GM23338 (cell line): Measurements from ENCODE around the gene RUSC1. TPM values are rescaled to one million over a fixed set of nuclear protein-coding genes. Genes with fewer than 3 reads are reported as not detected.

ENCODE experiments used
- ATAC-seq: fragments of 200-7000 bp; cut with Tn5 transposase; 3 replicates; pipeline ENCODE4 v1.9.1; 2020
- DNase-seq: peaks from one replicate; pipeline ENCODE4 v3.0.0-alpha.2; 2015; ENCODE audit warnings: low spot score
- H2AFZ ChIP-seq: fragments of 200-600 bp; sonication (generic); 2 replicates; pipeline ENCODE4 v1.8.0; 2016; ENCODE audit warnings: antibody characterized with exemption, mild to moderate bottlenecking, moderate library complexity
- H3F3A ChIP-seq: fragments of 200-600 bp; sonication (generic); replicated peaks from 2 replicates; pipeline ENCODE4 v1.8.0; 2017; ENCODE audit warnings: antibody characterized with exemption, mixed run types, low read depth
- H3K27ac ChIP-seq: fragments of 200-600 bp; sonication (generic); 2 replicates; pipeline ENCODE4 v1.6.1; 2016; ENCODE audit warnings: low read depth
- H3K27me3 ChIP-seq: fragments of 200-600 bp; sonication (generic); 2 replicates; pipeline ENCODE4 v1.8.0; 2016; ENCODE audit warnings: mild to moderate bottlenecking, mixed run types, moderate library complexity; ENCODE audit not compliant: insufficient read depth
- H3K36me3 ChIP-seq: fragments of 200-600 bp; sonication (generic); 2 replicates; pipeline ENCODE4 v1.8.0; 2016; ENCODE audit warnings: mild to moderate bottlenecking; ENCODE audit not compliant: insufficient read depth
- H3K4me1 ChIP-seq: fragments of 200-600 bp; sonication (generic); 2 replicates; pipeline ENCODE4 v1.8.0; 2016; ENCODE audit warnings: mild to moderate bottlenecking, moderate library complexity; ENCODE audit not compliant: insufficient read depth
- H3K4me2 ChIP-seq: fragments of 200-600 bp; sonication (generic); 2 replicates; pipeline ENCODE4 v1.7.1; 2017; ENCODE audit warnings: mixed run types
- H3K4me3 ChIP-seq: fragments of 200-600 bp; sonication (generic); 2 replicates; pipeline ENCODE4 v1.6.1; 2016; ENCODE audit warnings: mixed run types
- H3K79me2 ChIP-seq: fragments of 200-600 bp; sonication (generic); replicated peaks from 2 replicates; pipeline ENCODE4 v1.8.0; 2017; ENCODE audit warnings: mild to moderate bottlenecking; ENCODE audit not compliant: insufficient read depth
- H3K9me2 ChIP-seq: fragments of 200-600 bp; sonication (generic); 2 replicates; pipeline ENCODE4 v1.8.0; 2017; ENCODE audit not compliant: insufficient read depth
- H4K20me1 ChIP-seq: fragments of 200-600 bp; sonication (generic); replicated peaks from 2 replicates; pipeline ENCODE4 v1.8.0; 2017; ENCODE audit warnings: mild to moderate bottlenecking; ENCODE audit not compliant: insufficient read depth
- H3K27ac Mint-ChIP-seq: 2 replicates; pipeline ENCODE4 v1.8.0; 2020; ENCODE audit warnings: inconsistent platforms, mild to moderate bottlenecking, moderate library complexity, mixed read lengths
- H3K27me3 Mint-ChIP-seq: 3 replicates; pipeline ENCODE4 v1.8.0; 2022; ENCODE audit warnings: low read depth, mild to moderate bottlenecking, moderate library complexity, mixed read lengths, inconsistent platforms; ENCODE audit not compliant: insufficient read depth, poor library complexity
- H3K36me3 Mint-ChIP-seq: 3 replicates; pipeline ENCODE4 v1.8.0; 2021; ENCODE audit warnings: low read depth, mild to moderate bottlenecking, inconsistent platforms, moderate library complexity, mixed read lengths
- H3K4me1 Mint-ChIP-seq: 3 replicates; pipeline ENCODE4 v1.8.0; 2020; ENCODE audit warnings: mild to moderate bottlenecking, inconsistent platforms, mixed read lengths
- H3K4me3 Mint-ChIP-seq: 3 replicates; pipeline ENCODE4 v1.8.0; 2021; ENCODE audit warnings: moderate library complexity, mild to moderate bottlenecking, inconsistent platforms, mixed read lengths
- H3K9me3 Mint-ChIP-seq: 3 replicates; pipeline ENCODE4 v1.8.0; 2020; ENCODE audit warnings: moderate library complexity, mild to moderate bottlenecking, inconsistent platforms, mixed read lengths
- CREB1 ChIP-seq: fragments of 250-450 bp; sonication (Bioruptor Pico); IDR thresholded peaks from 2 replicates; pipeline ENCODE4 v1.5.0; 2020; ENCODE audit warnings: low read depth, mild to moderate bottlenecking, moderate library complexity
- CTCF ChIP-seq, 2 experiments: fragments of 200-600 bp in 1 of 2; sonication (generic) in 1 of 2; conservative IDR thresholded peaks; 2 replicates each; pipeline versions ENCODE4 v1.5.1 to v1.6.1; 2016 to 2017; ENCODE audit warnings: antibody characterized with exemption in 2 of 2, low read depth in 2 of 2, mild to moderate bottlenecking in 2 of 2, moderate library complexity in 1 of 2
- JUNB ChIP-seq: IDR thresholded peaks from one replicate; pipeline ENCODE4 v1.6.1; 2016; ENCODE audit warnings: antibody characterized with exemption; ENCODE audit not compliant: unreplicated experiment
- POLR2AphosphoS5 ChIP-seq: IDR thresholded peaks from 2 replicates; pipeline ENCODE4 v1.6.1; 2016; ENCODE audit warnings: antibody characterized with exemption, low read depth
- STAT1 ChIP-seq: IDR thresholded peaks from one replicate; pipeline ENCODE4 v1.6.1; 2016; ENCODE audit warnings: antibody characterized with exemption; ENCODE audit not compliant: unreplicated experiment
- ZNF462 ChIP-seq: fragments of 250-450 bp; sonication (Bioruptor Pico); IDR thresholded peaks from 2 replicates; pipeline ENCODE4 v1.5.0; 2020; ENCODE audit warnings: mild to moderate bottlenecking, moderate library complexity
- long read RNA-seq: library from polyadenylated mRNA; unstranded; transcript quantifications from one replicate; pipeline ENCODE4 v2.0.0, GENCODE V29; 2020; ENCODE audit not compliant: unreplicated experiment
- polyA plus RNA-seq: library from polyadenylated mRNA; unstranded; fragments of >200 nt; fragmentation: Nextera tagmentation; extraction: Ambion mirVana; gene quantifications from 2 replicates; pipeline ENCODE4 v1.2.1, GENCODE V29; 2016
- total RNA-seq: library from RNA; depleted of rRNA; stranded (reverse); fragments of >200 nt; shearing (Covaris generic); gene quantifications from 2 replicates; pipeline ENCODE4 v1.2.3, GENCODE V29; 2014; rRNA removed

RUSC1 gene
- total RNA-seq (57.6 and 87.7 TPM in 2 replicates), polyA plus RNA-seq (48.2 and 53.4 TPM in 2 replicates)
- long read RNA-seq, transcript RUSC1-202 (9 exons, 2,503 nt), result minor isoform, 5 of 38 reads
- long read RNA-seq, transcript RUSC1-214 (8 exons, 1,700 nt), result minor isoform, 5 of 38 reads
- long read RNA-seq, transcript RUSC1-203 (9 exons, 1,968 nt), result major isoform, 8 of 38 reads
- long read RNA-seq, partial matches to known transcripts, result 7 of 38 reads
- long read RNA-seq, other reads (novel, unspliced or antisense), result 12 of 38 reads

- H2AFZ ChIP-seq, result no peak within 1 kb of the TSS
- H3K27me3 ChIP-seq, result peaks cover 7% of the 10 kb centered on the region
- H3K79me2 ChIP-seq, result no peaks in the 10 kb centered on the region
- DNase-seq, result peak; percentile 93
- no peaks in the 10 kb centered on the region for H3K9me3 Mint-ChIP-seq
- H3K27ac Mint-ChIP-seq, result peak within 1 kb of the TSS; percentile 75; the same call in 1 of the 2 replicates
- peaks cover 22% of the 10 kb centered on the region for H3K36me3 ChIP-seq
- peaks cover 38% of the 10 kb centered on the region for H3K4me1 Mint-ChIP-seq
- peaks cover 59% of the 10 kb centered on the region for H3F3A ChIP-seq
- ATAC-seq, result peak; percentile 14
- H3K27me3 Mint-ChIP-seq, result peaks cover 24% of the 10 kb centered on the region
- H3K4me2 ChIP-seq, result peak within 1 kb of the TSS; percentile 99
- peaks cover 28% of the 10 kb centered on the region for H3K4me1 ChIP-seq
- H4K20me1 ChIP-seq, result peaks cover 21% of the 10 kb centered on the region
- TF ChIP-seq CTCF (conservative IDR thresholded peaks at IDR 0.05; ENCODE audit: low read depth in 2 of 2), result 0 out of 4 replicates have a peak, but pooled peaks of 1 of the 2 experiments have one; percentile 2
- no peak for TF ChIP-seq STAT1
- TF ChIP-seq ZNF462 (CRISPR knock-in tag), result no peak
- TF ChIP-seq JUNB, result no peak
- peak; percentile 95 for TF ChIP-seq POLR2AphosphoS5
- TF ChIP-seq CREB1 (CRISPR knock-in tag), result 0 out of 2 replicates have a peak, but pooled peaks have one; percentile 14
- no peaks in the 10 kb centered on the region for H3K9me2 ChIP-seq
- H3K4me3 ChIP-seq, result peak within 1 kb of the TSS; percentile 99
- H3K36me3 Mint-ChIP-seq, result peaks cover 26% of the 10 kb centered on the region
- peak within 1 kb of the TSS; percentile 81 for H3K4me3 Mint-ChIP-seq
- peak within 1 kb of the TSS; percentile 46 for H3K27ac ChIP-seq
Observed at GRCh38 chr1:155320661-155321617, at the start of gene RUSC1. Gene RUSC1, plus strand, starts transcription at chr1:155320894. Its CDS starts 880 bp downstream, at chr1:155321774.
